ENCODE measurements around the gene SH3GL2. TPM values are rescaled to one million over a fixed set of nuclear protein-coding genes. Genes with fewer than 3 reads are reported as not detected.

SH3GL2 gene
- total and polyA plus RNA-seq, 2 donors (not counting 1 experiment from before 2014, with no cell fraction given), result not detected

DNA sequence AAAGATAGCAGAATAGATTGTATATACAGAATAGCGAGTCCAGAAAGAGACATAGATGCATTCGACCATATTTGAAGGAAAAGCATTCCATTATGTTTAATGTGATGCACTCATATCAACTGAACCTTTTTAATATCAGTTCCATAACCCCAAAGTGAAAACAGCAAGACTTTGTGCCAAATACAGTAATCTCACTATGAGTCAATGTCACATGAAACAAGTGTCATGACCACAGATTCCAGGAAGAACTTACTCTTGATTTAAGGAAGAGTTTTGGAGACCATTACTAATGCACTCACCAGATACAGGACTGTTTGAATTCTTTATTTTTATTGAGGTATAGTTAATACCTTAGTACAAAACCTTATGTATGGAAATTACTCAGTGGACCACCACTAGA lies 220.5 kb downstream of the SH3GL2 start:
- Mint-ChIP-seq H3K4me3 (no peak overlapping the region), H3K27ac (no peak overlapping the region), H3K4me1 (no peaks in the 10 kb centered on the region), H3K27me3 (no peaks in the 10 kb centered on the region), H3K9me3 (ENCODE audit: insufficient read depth) (peaks cover 3% of the 10 kb centered on the region)
- Histone ChIP-seq H3K4me1 (ENCODE audit: control insufficient read depth in 2 of 2, insufficient read depth in 2 of 2, low read length in 2 of 2) (no peaks in the 10 kb centered on the region), H3K27ac (ENCODE audit: low read length in 2 of 2) (no peak overlapping the region), H2AFZ (ENCODE audit: insufficient read depth, low read depth, low read length, poor library complexity, severe bottlenecking) (no peak overlapping the region), H3K9ac (ENCODE audit: low read length) (no peak overlapping the region), H3K4me2 (replicated peaks; ENCODE audit: low read depth, low read length, poor library complexity, severe bottlenecking) (no peak overlapping the region), H3K79me2 (ENCODE audit: control insufficient read depth, insufficient read depth, low read length) (no peaks in the 10 kb centered on the region), H3K27me3 (replicated peaks in 1 of 4; ENCODE audit: control extremely low read depth in 1 of 4, control insufficient read depth in 3 of 4, insufficient read depth in 4 of 4, low read length in 3 of 4) (no peaks in the 10 kb centered on the region), H3K9me3 (ENCODE audit: control extremely low read depth in 1 of 3, control insufficient read depth in 2 of 3, insufficient read depth in 1 of 3, low read length in 2 of 3) (no peaks in the 10 kb centered on the region), H4K20me1 (ENCODE audit: control insufficient read depth, insufficient read depth, low read length, poor library complexity, severe bottlenecking) (no peaks in the 10 kb centered on the region), H3K36me3 (replicated peaks in 1 of 2; ENCODE audit: control extremely low read depth in 1 of 2, control insufficient read depth in 1 of 2, extremely low read depth in 1 of 2, insufficient read depth in 2 of 2, low read length in 1 of 2) (no peaks in the 10 kb centered on the region), H3K4me3 (ENCODE audit: control extremely low read depth in 1 of 5, extremely low read depth in 1 of 5, insufficient read depth in 1 of 5, low read depth in 2 of 5, low read length in 4 of 5) (no peak overlapping the region)
- CTCF ChIA-PET, result no interaction called here
- POLR2A ChIA-PET, result no interaction called here
- no peak for DNase-seq
- WGBS (ENCODE audit: insufficient coverage), result no CpG with 5 or more reads among the region's 2 CpGs
- no peak for ATAC-seq (ENCODE audit: low read depth)
- intact Hi-C loops (cut with micrococcal nuclease), result no loop called here
- TF ChIP-seq, protein P1, sequence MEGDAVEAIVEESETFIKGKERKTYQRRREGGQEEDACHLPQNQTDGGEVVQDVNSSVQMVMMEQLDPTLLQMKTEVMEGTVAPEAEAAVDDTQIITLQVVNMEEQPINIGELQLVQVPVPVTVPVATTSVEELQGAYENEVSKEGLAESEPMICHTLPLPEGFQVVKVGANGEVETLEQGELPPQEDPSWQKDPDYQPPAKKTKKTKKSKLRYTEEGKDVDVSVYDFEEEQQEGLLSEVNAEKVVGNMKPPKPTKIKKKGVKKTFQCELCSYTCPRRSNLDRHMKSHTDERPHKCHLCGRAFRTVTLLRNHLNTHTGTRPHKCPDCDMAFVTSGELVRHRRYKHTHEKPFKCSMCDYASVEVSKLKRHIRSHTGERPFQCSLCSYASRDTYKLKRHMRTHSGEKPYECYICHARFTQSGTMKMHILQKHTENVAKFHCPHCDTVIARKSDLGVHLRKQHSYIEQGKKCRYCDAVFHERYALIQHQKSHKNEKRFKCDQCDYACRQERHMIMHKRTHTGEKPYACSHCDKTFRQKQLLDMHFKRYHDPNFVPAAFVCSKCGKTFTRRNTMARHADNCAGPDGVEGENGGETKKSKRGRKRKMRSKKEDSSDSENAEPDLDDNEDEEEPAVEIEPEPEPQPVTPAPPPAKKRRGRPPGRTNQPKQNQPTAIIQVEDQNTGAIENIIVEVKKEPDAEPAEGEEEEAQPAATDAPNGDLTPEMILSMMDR (IDR thresholded peaks at IDR 0.05), result no peak
- TF ChIP-seq EZH2 (IDR thresholded peaks at IDR 0.05; ENCODE audit: borderline replicate concordance, insufficient read depth, low read depth, low read length, poor library complexity, severe bottlenecking), result no peak

DNA sequence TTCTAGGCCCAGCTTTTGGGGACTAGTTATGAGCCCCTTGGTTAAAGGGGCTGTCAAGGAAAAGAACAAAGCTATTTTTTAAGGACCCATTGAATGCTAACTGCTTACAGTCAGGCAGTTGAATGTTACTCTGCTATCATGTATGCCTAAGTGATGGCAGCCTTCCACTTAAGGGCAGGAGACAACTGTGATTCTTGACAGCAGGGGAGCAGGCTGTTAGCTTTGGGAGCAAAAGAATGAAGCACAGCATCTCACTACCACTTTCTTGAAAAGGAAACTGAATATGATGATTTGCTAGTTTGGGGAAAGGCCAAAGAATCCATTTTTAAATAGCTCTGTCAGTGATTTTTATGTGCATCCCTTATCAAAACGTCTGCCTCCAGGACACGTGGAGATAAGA lies 221.6 kb downstream of the SH3GL2 start:
- H3K9me3 ChIP-seq (ENCODE audit: control extremely low read depth in 1 of 3, control insufficient read depth in 2 of 3, insufficient read depth in 1 of 3, low read length in 2 of 3), result no peaks in the 10 kb centered on the region
- Mint-ChIP-seq H3K27ac (no peak overlapping the region), H3K27me3 (no peaks in the 10 kb centered on the region), H3K4me1 (no peaks in the 10 kb centered on the region), H3K9me3 (ENCODE audit: insufficient read depth) (peaks cover 3% of the 10 kb centered on the region), H3K4me3 (no peak overlapping the region)
- ChIA-PET POLR2A (no interaction called here), CTCF (interaction anchor here (1.4 to 1.7 kb wide), 2 partner anchors 11 to 12 kb away, joined by 4 to 5 read pairs; no protein-coding TSS in a partner anchor)
- H2AFZ ChIP-seq (ENCODE audit: insufficient read depth, low read depth, low read length, poor library complexity, severe bottlenecking), result no peak overlapping the region
- H3K27ac ChIP-seq (ENCODE audit: low read length in 2 of 2), result no peak overlapping the region
- no peaks in the 10 kb centered on the region for H3K4me1 ChIP-seq (ENCODE audit: control insufficient read depth in 2 of 2, insufficient read depth in 2 of 2, low read length in 2 of 2)
- H4K20me1 ChIP-seq (ENCODE audit: control insufficient read depth, insufficient read depth, low read length, poor library complexity, severe bottlenecking), result no peaks in the 10 kb centered on the region
- no peaks in the 10 kb centered on the region for H3K27me3 ChIP-seq (replicated peaks in 1 of 4; ENCODE audit: control extremely low read depth in 1 of 4, control insufficient read depth in 3 of 4, insufficient read depth in 4 of 4, low read length in 3 of 4)
- TF ChIP-seq, protein P1 (IDR thresholded peaks at IDR 0.05), result no peak
- no peak for TF ChIP-seq EZH2 (IDR thresholded peaks at IDR 0.05; ENCODE audit: borderline replicate concordance, insufficient read depth, low read depth, low read length, poor library complexity, severe bottlenecking)
- intact Hi-C loops (cut with micrococcal nuclease), result no loop called here
- H3K36me3 ChIP-seq (replicated peaks in 1 of 2; ENCODE audit: control extremely low read depth in 1 of 2, control insufficient read depth in 1 of 2, extremely low read depth in 1 of 2, insufficient read depth in 2 of 2, low read length in 1 of 2), result no peaks in the 10 kb centered on the region
- no peak overlapping the region for H3K4me3 ChIP-seq (ENCODE audit: control extremely low read depth in 1 of 5, extremely low read depth in 1 of 5, insufficient read depth in 1 of 5, low read depth in 2 of 5, low read length in 4 of 5)
- no peak for ATAC-seq (ENCODE audit: low read depth)
- no peak overlapping the region for H3K4me2 ChIP-seq (replicated peaks; ENCODE audit: low read depth, low read length, poor library complexity, severe bottlenecking)
- H3K9ac ChIP-seq (ENCODE audit: low read length), result no peak overlapping the region
- DNase-seq, result no peak
- H3K79me2 ChIP-seq (ENCODE audit: control insufficient read depth, insufficient read depth, low read length), result no peaks in the 10 kb centered on the region
- no CpG with 5 or more reads among the region's 2 CpGs for WGBS (ENCODE audit: insufficient coverage)
